Astrocyte of the cerebellum (primary cell): ENCODE results near the gene TUBGCP3.
"Not testable (repeated sequence)": the region's sequence is repeated elsewhere in the genome, so short reads cannot be mapped to it uniquely, and the experiment has no call there.

ENCODE experiments used
- DNase-seq: peaks from one replicate; pipeline ENCODE4 v3.0.0-alpha.2; 2011; ENCODE audit warnings: low read depth
- H3K4me3 ChIP-seq: 2 replicates; pipeline ENCODE4 v1.5.1; 2011; ENCODE audit warnings: mild to moderate bottlenecking, low read depth, low read length, moderate library complexity
- in situ Hi-C: cut with HindIII; loops from 2 replicates; pipeline ENCODE4 v1.10.0; 2017; ENCODE audit warnings: low sequenced_read_pairs
- TF ChIP-seq, protein P1 (sequence below): IDR thresholded peaks from 2 replicates; pipeline ENCODE4 v1.5.1; 2012; ENCODE audit warnings: low read length, low read depth, moderate library complexity, mild to moderate bottlenecking; ENCODE audit errors: missing control alignments

The TUBGCP3 gene

DNA sequence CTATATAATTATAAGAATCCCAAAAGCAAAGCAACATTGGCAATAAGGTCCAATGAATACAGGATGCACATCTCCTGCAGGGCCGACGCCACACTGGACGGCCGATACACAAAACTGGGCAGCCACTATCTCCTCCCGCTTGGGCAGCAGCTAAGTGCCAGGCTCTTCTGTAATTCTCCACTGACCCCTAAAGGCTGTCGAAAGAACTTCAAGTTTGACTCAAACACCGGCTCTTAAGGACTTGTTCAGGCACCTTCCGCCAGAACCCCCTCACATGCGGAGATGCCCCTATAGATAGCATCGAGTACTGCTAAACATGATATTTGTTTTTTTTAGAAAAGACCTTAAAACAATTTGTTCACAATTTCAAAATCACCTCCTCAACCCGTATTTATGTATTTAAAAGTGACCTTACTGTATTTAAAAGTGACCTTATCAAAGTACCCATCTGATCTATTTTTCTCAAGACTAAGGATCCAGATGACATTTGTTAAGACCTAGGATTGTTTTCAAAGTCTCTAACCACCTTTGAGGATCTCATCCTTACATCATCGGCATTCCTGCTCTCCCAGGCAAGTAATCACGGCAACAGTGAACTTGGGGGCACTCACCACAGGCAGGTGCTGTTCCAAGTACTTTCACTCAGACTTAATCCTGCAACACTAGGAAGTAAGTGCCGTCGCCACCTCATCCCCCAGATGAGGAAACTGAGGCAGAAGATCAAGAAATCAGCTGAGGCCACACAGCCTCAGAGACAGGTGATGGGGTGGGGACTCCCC is 77.8 kb downstream of the TUBGCP3 start:
- TF ChIP-seq, protein P1, sequence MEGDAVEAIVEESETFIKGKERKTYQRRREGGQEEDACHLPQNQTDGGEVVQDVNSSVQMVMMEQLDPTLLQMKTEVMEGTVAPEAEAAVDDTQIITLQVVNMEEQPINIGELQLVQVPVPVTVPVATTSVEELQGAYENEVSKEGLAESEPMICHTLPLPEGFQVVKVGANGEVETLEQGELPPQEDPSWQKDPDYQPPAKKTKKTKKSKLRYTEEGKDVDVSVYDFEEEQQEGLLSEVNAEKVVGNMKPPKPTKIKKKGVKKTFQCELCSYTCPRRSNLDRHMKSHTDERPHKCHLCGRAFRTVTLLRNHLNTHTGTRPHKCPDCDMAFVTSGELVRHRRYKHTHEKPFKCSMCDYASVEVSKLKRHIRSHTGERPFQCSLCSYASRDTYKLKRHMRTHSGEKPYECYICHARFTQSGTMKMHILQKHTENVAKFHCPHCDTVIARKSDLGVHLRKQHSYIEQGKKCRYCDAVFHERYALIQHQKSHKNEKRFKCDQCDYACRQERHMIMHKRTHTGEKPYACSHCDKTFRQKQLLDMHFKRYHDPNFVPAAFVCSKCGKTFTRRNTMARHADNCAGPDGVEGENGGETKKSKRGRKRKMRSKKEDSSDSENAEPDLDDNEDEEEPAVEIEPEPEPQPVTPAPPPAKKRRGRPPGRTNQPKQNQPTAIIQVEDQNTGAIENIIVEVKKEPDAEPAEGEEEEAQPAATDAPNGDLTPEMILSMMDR, result peak; percentile 67
- in situ Hi-C loops, result no loop called here
- DNase-seq, result peak; percentile 63
- H3K4me3 ChIP-seq, result no peak overlapping the region

DNA sequence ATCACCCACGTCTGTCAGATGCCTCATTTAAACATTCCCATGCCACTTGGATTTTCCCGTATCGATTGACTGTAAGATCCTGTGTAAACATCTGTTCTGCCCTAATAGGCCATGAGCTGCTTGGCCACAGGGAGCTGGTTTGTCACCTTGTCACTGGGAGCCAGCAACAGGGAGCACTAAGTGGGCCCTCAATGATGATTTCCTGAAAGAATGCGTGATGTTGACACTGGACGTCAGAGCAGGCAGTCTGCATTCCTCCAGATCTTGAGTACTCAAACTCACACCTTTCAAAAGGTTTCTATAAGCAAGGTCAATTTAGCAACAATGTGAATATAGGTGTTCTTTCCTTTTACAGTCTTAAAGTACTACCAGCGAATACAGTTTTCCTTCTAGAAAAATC is 78.8 kb downstream of the TUBGCP3 start:
- H3K4me3 ChIP-seq, result no peak overlapping the region
- DNase-seq, result no peak
- in situ Hi-C loops, result no loop called here
- TF ChIP-seq, protein P1, result no peak

DNA sequence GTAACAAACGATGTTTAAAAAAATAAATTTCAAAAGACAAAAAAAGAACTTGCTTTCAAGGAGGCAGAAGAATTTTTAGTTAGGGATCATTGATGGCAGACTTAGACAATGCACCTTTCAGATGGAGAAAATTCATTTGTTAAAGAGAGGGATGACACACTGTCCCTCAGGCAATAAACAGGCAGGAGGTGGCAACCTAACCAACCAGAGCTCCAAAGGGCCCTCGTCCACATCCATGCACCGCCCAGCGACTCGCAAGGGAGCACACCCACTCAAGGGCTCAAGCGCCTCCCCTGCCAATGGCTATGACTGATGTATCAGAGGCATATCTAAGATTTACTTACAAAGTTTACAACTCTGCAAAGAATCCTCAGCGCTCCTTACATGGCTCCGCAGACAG is 81.9 kb downstream of the TUBGCP3 start:
- in situ Hi-C loops, result no loop called here
- no peak for DNase-seq
- H3K4me3 ChIP-seq, result no peak overlapping the region
- TF ChIP-seq, protein P1, result no peak

DNA sequence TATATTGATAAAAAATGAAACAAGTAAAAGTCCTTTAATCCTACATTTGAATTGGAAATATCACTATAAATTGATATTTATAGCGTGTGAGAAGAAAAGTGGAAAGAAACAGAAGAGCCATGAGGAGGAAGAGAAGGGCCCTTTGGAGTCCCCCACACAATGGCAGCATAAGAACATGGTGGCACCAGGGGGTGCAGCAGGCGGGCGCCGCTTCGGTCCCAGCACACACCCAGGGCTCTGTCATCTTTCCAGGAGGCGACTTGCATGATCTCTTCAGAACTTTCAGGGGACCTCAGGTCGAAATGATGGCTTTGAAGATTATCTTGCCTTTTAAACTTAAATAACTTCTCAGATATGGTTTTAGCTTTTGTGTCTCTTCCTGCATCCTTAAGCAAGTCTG is 91.8 kb downstream of the TUBGCP3 start:
- DNase-seq, result no peak
- TF ChIP-seq, protein P1, result no peak
- in situ Hi-C loops, result no loop called here
- H3K4me3 ChIP-seq, result no peak overlapping the region

DNA sequence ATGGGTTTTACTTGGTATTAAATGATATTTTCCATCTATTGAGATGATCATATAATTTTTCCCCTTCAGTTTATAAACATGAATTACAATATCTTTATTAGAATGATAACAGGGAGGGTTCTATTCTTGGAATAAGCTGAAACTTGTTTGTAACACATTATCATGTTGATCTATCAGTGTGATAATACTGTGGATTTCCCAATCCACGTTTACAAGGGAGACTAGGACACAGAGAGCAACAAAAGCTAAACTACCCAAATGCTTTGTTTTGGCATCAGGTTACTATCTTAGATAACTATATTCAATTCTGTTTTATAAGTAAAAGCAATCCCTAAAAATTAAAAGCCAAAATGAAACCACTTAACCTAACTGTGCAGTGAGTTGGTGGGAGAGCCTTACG is 92.5 kb downstream of the TUBGCP3 start:
- no peak for DNase-seq
- no peak overlapping the region for H3K4me3 ChIP-seq
- in situ Hi-C loops, result no loop called here
- TF ChIP-seq, protein P1, result no peak

DNA sequence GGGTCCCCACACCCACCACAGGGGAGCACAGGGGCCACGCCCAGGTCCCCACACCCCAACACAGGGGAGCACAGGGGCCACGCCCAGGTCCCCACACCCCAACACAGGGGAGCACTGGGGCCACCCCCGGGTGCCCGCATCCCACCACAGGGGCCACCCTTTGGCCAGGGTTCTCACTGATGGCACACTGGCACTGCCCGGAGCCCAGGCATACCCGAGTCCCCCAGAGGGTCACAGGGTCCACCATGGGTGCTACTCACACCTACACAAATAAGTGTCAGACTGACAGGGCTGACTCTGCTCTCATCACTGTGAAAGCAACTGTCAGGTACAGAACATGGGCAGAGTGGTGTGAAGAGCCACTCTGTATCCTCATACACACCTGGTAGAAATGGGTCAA is 98.8 kb downstream of the TUBGCP3 start:
- DNase-seq, result no peak
- no peak overlapping the region for H3K4me3 ChIP-seq
- TF ChIP-seq, protein P1, result no peak
- in situ Hi-C loops, result no loop called here

DNA sequence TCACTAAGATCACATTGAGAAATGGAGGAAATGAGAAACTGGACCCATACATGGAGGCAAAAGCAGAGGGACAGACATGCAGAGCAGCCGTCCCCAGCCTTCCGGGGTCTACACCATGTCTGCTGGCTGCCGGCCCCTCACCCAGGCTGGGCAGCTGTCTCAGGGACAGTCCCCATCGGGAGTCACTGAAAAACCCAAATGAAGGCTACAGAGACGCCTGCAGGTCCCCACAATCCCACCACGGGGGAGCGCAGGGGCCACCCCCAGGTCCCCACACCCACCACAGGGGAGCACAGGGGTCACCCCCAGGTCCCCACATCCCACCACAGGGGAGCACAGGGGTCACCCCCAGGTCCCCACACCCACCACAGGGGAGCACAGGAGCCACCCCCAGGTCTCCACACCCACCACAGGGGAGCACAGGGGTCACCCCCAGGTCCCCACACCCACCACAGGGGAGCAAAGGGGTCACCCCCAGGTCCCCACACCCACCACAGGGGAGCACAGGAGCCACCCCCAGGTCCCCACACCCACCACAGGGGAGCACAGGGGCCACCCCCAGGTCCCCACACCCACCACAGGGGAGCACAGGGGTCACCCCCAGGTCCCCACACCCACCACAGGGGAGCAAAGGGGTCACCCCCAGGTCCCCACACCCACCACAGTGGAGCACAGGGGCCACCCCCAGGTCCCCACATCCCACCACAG is 99.5 kb downstream of the TUBGCP3 start:
- DNase-seq, H3K4me3 ChIP-seq, in situ Hi-C loops: not testable (repeated sequence)
